T-helper 2 cell treated with Interferon-gamma antibody and Interleukin-4, amounts not matched to agents 5 μg/mL and 100 μg/mL, for 36 hours (primary cell): ENCODE results near the gene SPATS2L.

Experiments used
- DNase-seq: peaks from one replicate; pipeline ENCODE4 v3.0.0; 2021; ENCODE audit warnings: low spot score
- H3K27ac Mint-ChIP-seq: one replicate; pipeline ENCODE4 v1.8.0; 2021; ENCODE audit warnings: mild to moderate bottlenecking, mixed read lengths
- H3K27me3 Mint-ChIP-seq: one replicate; pipeline ENCODE4 v1.8.0; 2021; ENCODE audit warnings: low read depth, mixed read lengths
- H3K36me3 Mint-ChIP-seq: one replicate; pipeline ENCODE4 v1.8.0; 2021; ENCODE audit warnings: low read depth, mixed read lengths
- H3K4me1 Mint-ChIP-seq: one replicate; pipeline ENCODE4 v1.8.0; 2021; ENCODE audit warnings: low read depth, mixed read lengths
- H3K4me3 Mint-ChIP-seq: one replicate; pipeline ENCODE4 v1.8.0; 2022; ENCODE audit warnings: mild to moderate bottlenecking, moderate library complexity, mixed read lengths
- H3K9me3 Mint-ChIP-seq: one replicate; pipeline ENCODE4 v1.8.0; 2021; ENCODE audit warnings: mixed read lengths

The SPATS2L gene

GRCh38 chr2:200306196-200306930 is at the start of gene SPATS2L:
Gene SPATS2L, plus strand, starts transcription at chr2:200306693. Its CDS starts 82,552 bp downstream, at chr2:200389245.
- H3K4me1 Mint-ChIP-seq = peaks cover 30% of the 10 kb centered on the region
- peaks cover 10% of the 10 kb centered on the region for H3K27me3 Mint-ChIP-seq
- no peaks in the 10 kb centered on the region for H3K9me3 Mint-ChIP-seq
- peaks cover 12% of the 10 kb centered on the region for H3K36me3 Mint-ChIP-seq
- DNase-seq = peak; percentile 59
- H3K27ac Mint-ChIP-seq = peak within 1 kb of the TSS; percentile 95
- H3K4me3 Mint-ChIP-seq = peak within 1 kb of the TSS; percentile 91

GRCh38 chr2:200257570-200257969 is 48.9 kb upstream of the SPATS2L start:
- Mint-ChIP-seq H3K4me3 (no peak overlapping the region), H3K27me3 (peaks cover 41% of the 10 kb centered on the region), H3K36me3 (no peaks in the 10 kb centered on the region), H3K4me1 (no peaks in the 10 kb centered on the region), H3K9me3 (no peaks in the 10 kb centered on the region), H3K27ac (no peak overlapping the region)
- DNase-seq = no peak

- Mint-ChIP-seq H3K4me3 (no peak overlapping the region), H3K9me3 (no peaks in the 10 kb centered on the region), H3K27me3 (peaks cover 37% of the 10 kb centered on the region), H3K27ac (no peak overlapping the region), H3K36me3 (no peaks in the 10 kb centered on the region), H3K4me1 (no peaks in the 10 kb centered on the region)
- DNase-seq = no peak
Measured at GRCh38 chr2:200258081-200258480, 48.4 kb upstream of the SPATS2L start.

GRCh38 chr2:200258881-200259576 is 47.5 kb upstream of the SPATS2L start:
- H3K4me1 Mint-ChIP-seq = no peaks in the 10 kb centered on the region
- no peak overlapping the region for H3K27ac Mint-ChIP-seq
- no peak overlapping the region for H3K4me3 Mint-ChIP-seq
- H3K36me3 Mint-ChIP-seq = no peaks in the 10 kb centered on the region
- H3K9me3 Mint-ChIP-seq = no peaks in the 10 kb centered on the region
- no peak for DNase-seq
- H3K27me3 Mint-ChIP-seq = peaks cover 31% of the 10 kb centered on the region

GRCh38 chr2:200259577-200259957 is 46.9 kb upstream of the SPATS2L start:
- peaks cover 31% of the 10 kb centered on the region for H3K27me3 Mint-ChIP-seq
- H3K9me3 Mint-ChIP-seq = no peaks in the 10 kb centered on the region
- no peak overlapping the region for H3K27ac Mint-ChIP-seq
- no peaks in the 10 kb centered on the region for H3K36me3 Mint-ChIP-seq
- H3K4me1 Mint-ChIP-seq = no peaks in the 10 kb centered on the region
- DNase-seq = no peak
- no peak overlapping the region for H3K4me3 Mint-ChIP-seq

- no peaks in the 10 kb centered on the region for H3K9me3 Mint-ChIP-seq
- no peaks in the 10 kb centered on the region for H3K36me3 Mint-ChIP-seq
- no peaks in the 10 kb centered on the region for H3K4me1 Mint-ChIP-seq
- H3K4me3 Mint-ChIP-seq = no peak overlapping the region
- no peak overlapping the region for H3K27ac Mint-ChIP-seq
- no peak for DNase-seq
- peaks cover 27% of the 10 kb centered on the region for H3K27me3 Mint-ChIP-seq
Measured at GRCh38 chr2:200262047-200262446, 44.4 kb upstream of the SPATS2L start.

GRCh38 chr2:200263279-200263678 is 43.2 kb upstream of the SPATS2L start:
- Mint-ChIP-seq H3K27me3 (peaks cover 17% of the 10 kb centered on the region), H3K4me1 (no peaks in the 10 kb centered on the region), H3K4me3 (no peak overlapping the region), H3K9me3 (no peaks in the 10 kb centered on the region), H3K36me3 (no peaks in the 10 kb centered on the region), H3K27ac (no peak overlapping the region)
- no peak for DNase-seq

GRCh38 chr2:200264631-200265030 is 41.9 kb upstream of the SPATS2L start:
- DNase-seq = no peak
- H3K27ac Mint-ChIP-seq = no peak overlapping the region
- no peaks in the 10 kb centered on the region for H3K4me1 Mint-ChIP-seq
- no peaks in the 10 kb centered on the region for H3K9me3 Mint-ChIP-seq
- no peaks in the 10 kb centered on the region for H3K36me3 Mint-ChIP-seq
- H3K27me3 Mint-ChIP-seq = peaks cover 20% of the 10 kb centered on the region
- H3K4me3 Mint-ChIP-seq = no peak overlapping the region

- H3K4me3 Mint-ChIP-seq = no peak overlapping the region
- no peaks in the 10 kb centered on the region for H3K9me3 Mint-ChIP-seq
- no peak for DNase-seq
- peaks cover 12% of the 10 kb centered on the region for H3K27me3 Mint-ChIP-seq
- no peaks in the 10 kb centered on the region for H3K36me3 Mint-ChIP-seq
- no peaks in the 10 kb centered on the region for H3K4me1 Mint-ChIP-seq
- no peak overlapping the region for H3K27ac Mint-ChIP-seq
Measured at GRCh38 chr2:200266406-200266805, 40.1 kb upstream of the SPATS2L start.

GRCh38 chr2:200267350-200267749 is 39.1 kb upstream of the SPATS2L start:
- Mint-ChIP-seq H3K4me1 (no peaks in the 10 kb centered on the region), H3K4me3 (no peak overlapping the region), H3K36me3 (no peaks in the 10 kb centered on the region), H3K9me3 (no peaks in the 10 kb centered on the region), H3K27ac (no peak overlapping the region), H3K27me3 (peaks cover 12% of the 10 kb centered on the region)
- no peak for DNase-seq

- Mint-ChIP-seq H3K27ac (no peak overlapping the region), H3K4me1 (no peaks in the 10 kb centered on the region), H3K9me3 (no peaks in the 10 kb centered on the region), H3K36me3 (no peaks in the 10 kb centered on the region), H3K27me3 (peaks cover 10% of the 10 kb centered on the region), H3K4me3 (no peak overlapping the region)
- no peak for DNase-seq
Measured at GRCh38 chr2:200270732-200271131, 35.8 kb upstream of the SPATS2L start.

- Mint-ChIP-seq H3K9me3 (no peaks in the 10 kb centered on the region), H3K4me1 (no peaks in the 10 kb centered on the region), H3K27me3 (peaks cover 15% of the 10 kb centered on the region), H3K36me3 (no peaks in the 10 kb centered on the region), H3K4me3 (no peak overlapping the region), H3K27ac (no peak overlapping the region)
- no peak for DNase-seq
Measured at GRCh38 chr2:200272320-200272719, 34.2 kb upstream of the SPATS2L start.

- Mint-ChIP-seq H3K27me3 (peaks cover 23% of the 10 kb centered on the region), H3K4me1 (no peaks in the 10 kb centered on the region), H3K4me3 (no peak overlapping the region), H3K36me3 (no peaks in the 10 kb centered on the region), H3K27ac (no peak overlapping the region), H3K9me3 (no peaks in the 10 kb centered on the region)
- DNase-seq = no peak
Measured at GRCh38 chr2:200274116-200275075, 32.1 kb upstream of the SPATS2L start.
